H1 (cell line): ENCODE results near the gene TOR1A. TPM values are rescaled to one million over a fixed set of nuclear protein-coding genes. Genes with fewer than 3 reads are reported as not detected.

Source experiments
- CTCF ChIA-PET: fragments of 300-600 bp; sonication (Branson Sonifier 250); formaldehyde crosslinking; loops from one replicate; lab custom pipeline; 2021; ENCODE audit not compliant: partially characterized antibody; lab: Charles Lee
- POLR2A ChIA-PET: fragments of 300-600 bp; sonication (Branson Sonifier 250); formaldehyde crosslinking; loops from one replicate; lab custom pipeline; 2021; ENCODE audit warnings: inconsistent platforms; ENCODE audit not compliant: partially characterized antibody; lab: Charles Lee
- DNase-seq, 2 experiments: peaks; one replicate each; pipeline versions ENCODE4 v3.0.0 to v3.0.0-alpha.2; 2010 to 2022; ENCODE audit warnings: low spot score in 2 of 2, low read depth in 1 of 2, mixed read lengths in 1 of 2
- FAIRE-seq: peaks from 2 replicates; lab custom pipeline; 2011; peaks lifted over from hg19 to GRCh38; lab: Jason Lieb, UNC
- H2AFZ ChIP-seq: 2 replicates; pipeline ENCODE4 v1.8.1; 2012; ENCODE audit warnings: low read length, inconsistent platforms
- H2AK5ac ChIP-seq: 2 replicates; pipeline ENCODE4 v1.6.1; 2013; ENCODE audit warnings: low read depth, low read length
- H2BK120ac ChIP-seq: replicated peaks from 2 replicates; pipeline ENCODE3; 2013; ENCODE audit warnings: low read depth, low read length, inconsistent platforms
- H2BK12ac ChIP-seq: 2 replicates; pipeline ENCODE4 v1.6.1; 2013; ENCODE audit warnings: low read depth, low read length
- H2BK15ac ChIP-seq: 2 replicates; pipeline ENCODE4 v1.6.1; 2013; ENCODE audit warnings: low read length
- H2BK20ac ChIP-seq: 2 replicates; pipeline ENCODE4 v1.6.1; 2013; ENCODE audit warnings: low read length
- H2BK5ac ChIP-seq: 2 replicates; pipeline ENCODE4 v1.6.1; 2013; ENCODE audit warnings: low read depth, low read length
- H3K14ac ChIP-seq: 2 replicates; pipeline ENCODE4 v1.6.1; 2013; ENCODE audit warnings: inconsistent platforms; ENCODE audit not compliant: insufficient read length
- H3K18ac ChIP-seq: 2 replicates; pipeline ENCODE4 v1.6.1; 2013; ENCODE audit warnings: low read length; ENCODE audit errors: extremely low read depth
- H3K23ac ChIP-seq: 2 replicates; pipeline ENCODE4 v1.6.1; 2013; ENCODE audit warnings: inconsistent platforms; ENCODE audit not compliant: insufficient read length
- H3K23me2 ChIP-seq: 2 replicates; pipeline ENCODE4 v1.6.1; 2013; ENCODE audit warnings: low read depth, low read length
- H3K27ac ChIP-seq: 2 replicates; pipeline ENCODE4 v1.6.1; 2011; ENCODE audit warnings: low read depth, low read length, inconsistent platforms
- H3K27me3 ChIP-seq, 4 experiments: replicated peaks in 1 of 4; 1 replicate in 1 of 4; 2 replicates in 3 of 4; pipeline versions ENCODE4 v1.6.1 to v1.8.1; 2011 to 2013; ENCODE audit warnings: low read length in 3 of 4, mild to moderate bottlenecking in 3 of 4, inconsistent platforms in 2 of 4, mixed read lengths in 2 of 4, moderate library complexity in 1 of 4; ENCODE audit not compliant: control insufficient read depth in 3 of 4, insufficient read depth in 3 of 4; ENCODE audit errors: extremely low read depth in 1 of 4
- H3K36me3 ChIP-seq, 4 experiments: 2 replicates each; pipeline versions ENCODE4 v1.6.1 to v1.8.1; 2011 to 2013; ENCODE audit warnings: mild to moderate bottlenecking in 4 of 4, low read length in 3 of 4, moderate library complexity in 2 of 4, control low read depth in 1 of 4, inconsistent platforms in 1 of 4; ENCODE audit not compliant: insufficient read depth in 4 of 4, control insufficient read depth in 2 of 4
- H3K4ac ChIP-seq: replicated peaks from 2 replicates; pipeline ENCODE3; 2013; ENCODE audit warnings: low read length, low read depth, mixed read lengths, inconsistent platforms; ENCODE audit not compliant: insufficient read length
- H3K4me1 ChIP-seq, 4 experiments: replicated peaks in 1 of 4; 1 replicate in 1 of 4; 2 replicates in 3 of 4; pipeline versions ENCODE4 v1.6.1 to v1.8.1; 2011 to 2013; ENCODE audit warnings: low read length in 3 of 4, inconsistent platforms in 2 of 4, mixed read lengths in 1 of 4; ENCODE audit not compliant: insufficient read depth in 4 of 4, control insufficient read depth in 3 of 4
- H3K4me2 ChIP-seq, 2 experiments: 2 replicates each; pipeline versions ENCODE4 v1.6.1 to v1.8.1; 2011 to 2013; ENCODE audit warnings: low read depth in 2 of 2, low read length in 2 of 2, control low read depth in 1 of 2, inconsistent platforms in 1 of 2, mild to moderate bottlenecking in 1 of 2; ENCODE audit not compliant: insufficient read depth in 1 of 2
- H3K4me3 ChIP-seq, 4 experiments: fragments of 200-600, 300-600 bp in 1 of 4; sonication (generic), shearing (Covaris generic), sonication (Bioruptor Twin) in 1 of 4; 2 replicates each; pipeline versions ENCODE4 v1.5.1 to v1.8.1; 2011 to 2016; ENCODE audit warnings: low read length in 4 of 4, low read depth in 3 of 4, control low read depth in 2 of 4, inconsistent platforms in 2 of 4, mild to moderate bottlenecking in 2 of 4, mixed read lengths in 1 of 4, moderate library complexity in 1 of 4; ENCODE audit not compliant: insufficient read depth in 2 of 4; ENCODE audit errors: extremely low read depth in 1 of 4
- H3K56ac ChIP-seq: replicated peaks from 2 replicates; pipeline ENCODE3; 2013; ENCODE audit warnings: low read depth, mild to moderate bottlenecking, mixed read lengths, low read length, inconsistent platforms; ENCODE audit not compliant: insufficient read length
- H3K79me1 ChIP-seq: 2 replicates; pipeline ENCODE4 v1.6.1; 2013; ENCODE audit warnings: low read depth, low read length, control low read depth
- H3K79me2 ChIP-seq, 2 experiments: 2 replicates each; pipeline versions ENCODE4 v1.6.1 to v1.8.1; 2012 to 2013; ENCODE audit warnings: low read length in 2 of 2, mild to moderate bottlenecking in 2 of 2, inconsistent platforms in 1 of 2; ENCODE audit not compliant: insufficient read depth in 2 of 2, control insufficient read depth in 1 of 2
- H3K9ac ChIP-seq, 4 experiments: replicated peaks in 1 of 4; 1 replicate in 1 of 4; 2 replicates in 3 of 4; pipeline versions ENCODE4 v1.6.1 to v1.8.1; 2011 to 2013; ENCODE audit warnings: low read depth in 3 of 4, low read length in 3 of 4, control low read depth in 2 of 4, mild to moderate bottlenecking in 2 of 4, moderate library complexity in 2 of 4, inconsistent platforms in 1 of 4; ENCODE audit errors: extremely low read depth in 1 of 4
- H3K9me3 ChIP-seq, 2 experiments: 2 replicates each; pipeline versions ENCODE4 v1.6.1 to v1.8.1; 2012 to 2013; ENCODE audit warnings: mild to moderate bottlenecking in 2 of 2, moderate library complexity in 2 of 2, control low read depth in 1 of 2, inconsistent platforms in 1 of 2, low read depth in 1 of 2, low read length in 1 of 2, mixed read lengths in 1 of 2; ENCODE audit not compliant: insufficient read depth in 2 of 2
- H4K20me1 ChIP-seq, 2 experiments: replicated peaks in 1 of 2; 2 replicates each; pipeline versions ENCODE3 to v1.8.1; 2011 to 2013; ENCODE audit warnings: inconsistent platforms in 2 of 2, low read length in 2 of 2, mild to moderate bottlenecking in 1 of 2; ENCODE audit not compliant: insufficient read depth in 2 of 2, control insufficient read depth in 1 of 2
- H4K5ac ChIP-seq: 2 replicates; pipeline ENCODE4 v1.6.1; 2013; ENCODE audit warnings: low read length, low read depth, mixed read lengths, inconsistent platforms; ENCODE audit not compliant: insufficient read length
- H4K8ac ChIP-seq: 2 replicates; pipeline ENCODE4 v1.8.0; 2013; ENCODE audit warnings: mild to moderate bottlenecking, moderate library complexity, low read length, inconsistent platforms; ENCODE audit not compliant: insufficient read depth; ENCODE audit errors: extremely low read depth
- H4K91ac ChIP-seq: replicated peaks from 2 replicates; pipeline ENCODE3; 2013; ENCODE audit warnings: low read length, mixed read lengths, inconsistent platforms; ENCODE audit not compliant: insufficient read length
- WGBS, 2 experiments: shearing (Covaris generic) in 1 of 2; methylation state at CpG; one replicate each; pipeline versions ENCODE4 v1.1.6 to v1.1.7; 2013 to 2015; ENCODE audit warnings: low lambda C conversion rate in 2 of 2, mixed read lengths in 2 of 2, inconsistent platforms in 1 of 2, low coverage in 1 of 2, missing lambda C conversion rate in 1 of 2; ENCODE audit not compliant: insufficient replicate concordance in 2 of 2, insufficient coverage in 1 of 2, insufficient read length in 1 of 2; ENCODE audit errors: extremely low coverage in 1 of 2, missing lambda C conversion rate in 1 of 2; 5-methylcytosine and 5-hydroxymethylcytosine counted together
- polyA plus RNA-seq, 7 experiments: library from polyadenylated mRNA; depleted of rRNA in 3 of 7; stranded (reverse) in 5 of 7; unstranded in 2 of 7; fragments of >200 nt in 5 of 7; fragments of 200-250 nt in 2 of 7; gene quantifications; 1 replicate in 5 of 7; 2 replicates in 1 of 7; 4 replicates in 1 of 7; pipeline versions ENCODE4 v1.2.1 to v1.2.3, GENCODE V29; 2011 to 2013; ENCODE audit warnings: missing spikeins in 2 of 7, mixed read lengths in 2 of 7
- total RNA-seq: library from RNA; stranded (reverse); fragmentation: NEBNext Ultra II Directional; extraction: Animal tissue kit (Norgen Biotek cat#: 25700); gene quantifications from 2 replicates; pipeline ENCODE4 v1.2.1, GENCODE V29; 2021

TOR1A gene
- total and polyA plus RNA-seq, 2 of the 8 experiments (the other 6 are each of a cell fraction or from before 2014, with no cell fraction given), result 37.6 to 46.7 TPM

- peaks cover 0 to 5% (median 2%) of the 10 kb centered on the region in 4 experiments; a peak in 5 of 7 replicates for H3K4me1 ChIP-seq
- CTCF ChIA-PET, result interaction anchor here (1.0 to 1.2 kb wide), 2 partner anchors 51 to 65 kb away, joined by 3 to 4 read pairs; no protein-coding TSS in a partner anchor
- H2BK5ac ChIP-seq, result no peak overlapping the region
- H4K8ac ChIP-seq, result no peak overlapping the region
- 9% methylated on average over 14 of the region's 14 CpGs; no CpG with 5 or more reads in 1 of the 2 experiments for WGBS, 2 experiments
- no peaks in the 10 kb centered on the region for H3K9me3 ChIP-seq
- H3K4me2 ChIP-seq, result peak overlapping the region; percentile 86 to 90
- H2BK20ac ChIP-seq, result no peak overlapping the region
- H4K91ac ChIP-seq, result no peak overlapping the region
- H3K27ac ChIP-seq, result no peak overlapping the region
- no peak overlapping the region for H4K5ac ChIP-seq
- H2BK12ac ChIP-seq, result no peak overlapping the region
- FAIRE-seq (no peak), DNase-seq (no peak)
- H3K9ac ChIP-seq, result peak overlapping the region; percentile 34 to 64 (median 50); a peak in 5 of 7 replicates
- no peaks in the 10 kb centered on the region for H3K27me3 ChIP-seq
- POLR2A ChIA-PET, result interaction anchor here (0.9 to 4.0 kb wide), 6 partner anchors 10 to 250 kb away, joined by 3 to 20 read pairs (median 3); partner anchors contain the start of gene GPR107
- H3K4me3 ChIP-seq, result peak overlapping the region; percentile 65 to 100 (median 86)
- no peak overlapping the region for H3K14ac ChIP-seq
- H2BK120ac ChIP-seq, result no peak overlapping the region
- no peak overlapping the region for H3K23ac ChIP-seq
- H3K79me2 ChIP-seq, result peaks cover 0 to 6% of the 10 kb centered on the region in 2 experiments; a peak in 2 of 4 replicates
- no peak overlapping the region for H3K18ac ChIP-seq
- 0 out of 2 replicates have a peak overlapping the region, but pooled peaks have one; percentile 10 for H2AFZ ChIP-seq
- peaks cover 0 to 8% of the 10 kb centered on the region in 2 experiments for H4K20me1 ChIP-seq
- H3K56ac ChIP-seq, result no peak overlapping the region
- H2AK5ac ChIP-seq, result no peak overlapping the region
- H2BK15ac ChIP-seq, result no peak overlapping the region
- peaks cover 6% of the 10 kb centered on the region for H3K79me1 ChIP-seq
- H3K23me2 ChIP-seq, result peaks cover 6% of the 10 kb centered on the region; the same call in 1 of the 2 replicates
- peaks cover 0 to 5% (median under 1%) of the 10 kb centered on the region in 4 experiments; a peak in 3 of 8 replicates for H3K36me3 ChIP-seq
- H3K4ac ChIP-seq, result no peak overlapping the region
These were observed 20.3 kb downstream of the TOR1A start for GRCh38 chr9:129803676-129804060.
